GM18861 (cell line): Measurements from ENCODE around the gene PALLD.

Experiments
- ATAC-seq: cut with Tn5 transposase; IDR thresholded peaks from one replicate; pipeline ENCODE4 v1.9.1; 2021; ENCODE audit not compliant: unreplicated experiment

The PALLD gene

DNA sequence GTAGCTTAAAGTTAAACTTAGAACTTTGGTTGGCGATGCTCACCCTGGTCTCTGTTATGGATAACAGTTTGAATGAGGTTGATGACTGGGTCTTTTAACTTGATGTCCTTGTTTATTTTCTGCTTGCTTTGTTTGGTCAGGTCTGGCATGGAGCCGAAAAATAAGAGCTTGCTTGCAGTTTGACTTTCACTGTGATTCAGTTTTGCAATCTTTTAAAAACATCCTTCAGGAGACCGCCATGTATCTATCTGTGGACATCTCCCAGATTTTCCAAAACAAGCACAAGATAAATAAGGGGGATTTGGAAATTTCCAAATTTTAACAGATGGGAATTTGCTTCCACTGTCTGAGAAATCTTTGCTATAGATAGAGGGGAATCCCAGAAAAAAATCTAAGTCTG is 246.7 kb downstream of the PALLD start:
- no peak for ATAC-seq

DNA sequence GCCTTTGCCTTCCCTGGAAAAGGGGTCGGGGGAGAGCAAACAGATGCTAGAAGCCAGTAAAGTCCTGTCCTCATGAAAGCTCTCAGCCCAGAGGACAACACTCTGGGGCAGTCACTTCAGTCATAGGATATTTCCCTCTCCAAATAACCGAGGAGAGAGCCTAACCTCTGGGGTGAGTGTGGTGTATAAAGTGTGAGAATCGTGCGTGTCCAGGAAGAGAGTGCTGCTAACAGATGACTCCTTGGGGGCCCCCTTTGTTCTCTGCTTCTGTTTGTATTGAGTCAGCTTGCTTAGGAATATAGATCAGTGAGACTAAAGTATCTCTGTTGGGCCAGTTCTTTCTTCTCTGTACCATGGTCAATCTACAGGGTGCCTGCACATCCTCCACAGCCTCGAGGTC is 247.2 kb downstream of the PALLD start:
- no peak for ATAC-seq

DNA sequence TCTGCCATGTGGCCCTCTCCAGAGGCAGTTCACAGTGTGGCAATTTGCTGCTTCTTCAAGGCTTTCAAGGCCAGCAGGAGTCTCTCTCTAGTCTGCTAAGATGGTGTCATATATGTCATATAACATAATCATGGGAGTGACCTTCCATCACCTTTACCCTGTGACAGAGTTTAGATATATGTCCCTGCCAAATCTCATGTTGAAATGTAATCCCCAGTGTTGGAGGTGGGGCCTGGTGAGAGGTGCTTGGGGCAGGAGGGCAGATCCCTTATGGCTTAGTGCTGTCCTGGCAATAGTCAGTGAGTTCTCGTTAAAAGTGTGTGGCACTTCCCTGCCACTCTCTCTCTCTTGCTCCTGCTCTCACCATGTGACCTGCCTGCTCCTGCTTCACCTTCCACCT is 252.0 kb downstream of the PALLD start:
- no peak for ATAC-seq

DNA sequence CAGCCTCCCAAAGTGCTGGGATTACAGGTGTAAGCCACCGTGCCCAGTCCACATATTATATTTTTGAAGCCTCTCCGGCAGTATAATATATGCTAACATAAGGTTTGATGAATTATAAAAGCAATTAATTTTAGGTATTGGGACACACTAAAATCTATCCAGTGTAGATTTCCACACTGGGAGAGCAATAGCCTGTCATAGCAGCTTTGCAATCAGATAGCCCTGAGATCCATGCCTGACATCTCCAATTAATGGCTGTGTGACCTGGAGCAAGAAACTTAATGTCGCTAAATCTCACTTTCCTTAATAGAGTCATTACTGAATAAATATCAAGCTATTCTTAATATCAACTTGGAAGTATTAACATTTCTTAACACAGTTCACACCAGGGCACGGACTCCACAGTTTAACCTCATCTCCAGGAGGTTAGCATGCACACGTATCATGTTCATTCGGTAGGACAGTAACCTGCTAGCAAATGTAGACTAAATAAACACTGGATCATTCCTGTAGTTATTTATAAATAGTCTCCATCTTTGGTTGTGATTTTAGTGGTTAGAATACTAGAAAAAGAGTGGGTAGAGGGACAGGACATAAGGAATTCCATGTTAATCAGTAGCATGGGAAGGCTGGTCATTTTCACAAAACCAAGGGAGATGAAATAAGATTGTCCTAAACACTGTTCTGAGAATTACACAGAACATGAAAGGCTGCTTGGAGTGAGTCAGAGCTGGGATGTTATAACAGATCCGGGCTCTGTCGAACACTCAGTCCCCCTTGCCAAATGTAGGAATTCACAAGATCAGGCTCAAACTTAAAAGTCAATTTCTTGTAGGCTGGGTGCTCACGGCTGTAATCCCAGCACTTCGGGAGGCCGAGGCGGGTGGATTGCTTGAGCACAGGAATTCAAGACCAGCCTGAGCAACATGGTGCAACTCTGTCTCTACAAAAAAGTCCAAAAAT is 254.7 kb downstream of the PALLD start:
- no peak for ATAC-seq

DNA sequence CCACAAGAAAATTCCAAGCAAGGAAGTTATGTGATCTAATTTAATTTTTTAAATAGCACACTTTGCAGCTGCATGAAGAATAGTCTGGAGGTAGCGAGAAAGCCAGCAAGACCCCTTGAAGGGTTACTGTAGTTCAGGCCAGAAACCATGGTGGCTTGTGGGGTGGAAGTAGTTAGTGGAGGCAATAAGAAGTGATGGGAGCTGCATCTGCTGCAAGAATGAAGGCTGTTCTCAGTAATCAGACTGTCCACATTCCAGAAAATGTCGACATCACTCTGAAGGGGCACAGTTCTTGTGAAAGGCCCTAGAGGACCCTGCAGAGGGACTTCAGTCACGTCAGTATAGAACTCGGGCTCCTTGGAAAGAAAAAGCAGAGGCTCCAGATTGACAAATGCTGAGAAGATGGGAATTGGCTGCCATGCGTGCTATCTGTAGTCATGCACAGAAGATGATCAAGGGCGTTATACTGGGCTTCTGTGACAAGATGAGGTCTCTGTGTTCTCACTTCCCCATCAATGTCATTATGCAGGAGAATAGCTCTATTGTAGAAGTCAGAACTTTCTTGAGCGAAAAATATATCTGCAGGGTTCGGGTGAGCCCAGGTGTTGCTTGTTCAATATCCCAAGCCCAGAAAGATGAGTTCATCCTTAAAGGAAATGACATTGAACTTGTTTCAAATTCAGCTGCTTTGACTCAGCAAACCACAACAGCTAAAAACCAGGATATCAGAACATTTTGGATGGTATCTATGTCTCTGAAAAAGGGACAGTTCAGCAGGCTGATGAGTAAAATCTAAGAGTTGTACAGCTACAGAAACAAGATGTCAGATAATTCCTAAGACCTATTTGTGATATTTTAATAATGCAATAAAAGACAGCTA is 259.0 kb downstream of the PALLD start:
- ATAC-seq: no peak

DNA sequence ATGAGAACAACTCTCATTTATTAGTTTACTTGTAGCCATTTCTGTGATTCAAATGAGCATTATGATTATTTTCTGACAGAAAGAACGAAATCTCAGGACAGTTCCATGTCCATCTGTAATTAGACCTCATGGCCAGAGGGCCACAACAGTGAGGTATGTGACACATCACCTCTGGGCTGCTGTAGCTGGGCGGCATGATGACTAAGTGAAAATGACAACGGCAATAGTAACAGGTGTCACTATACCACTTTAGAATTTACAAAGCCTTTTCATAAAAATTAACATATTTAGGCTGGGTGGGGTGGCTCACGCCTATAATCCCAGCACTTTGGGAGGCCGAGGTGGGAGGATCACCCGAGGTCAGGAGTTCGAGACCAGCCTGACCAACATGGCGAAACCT is 260.6 kb downstream of the PALLD start:
- ATAC-seq: no peak

DNA sequence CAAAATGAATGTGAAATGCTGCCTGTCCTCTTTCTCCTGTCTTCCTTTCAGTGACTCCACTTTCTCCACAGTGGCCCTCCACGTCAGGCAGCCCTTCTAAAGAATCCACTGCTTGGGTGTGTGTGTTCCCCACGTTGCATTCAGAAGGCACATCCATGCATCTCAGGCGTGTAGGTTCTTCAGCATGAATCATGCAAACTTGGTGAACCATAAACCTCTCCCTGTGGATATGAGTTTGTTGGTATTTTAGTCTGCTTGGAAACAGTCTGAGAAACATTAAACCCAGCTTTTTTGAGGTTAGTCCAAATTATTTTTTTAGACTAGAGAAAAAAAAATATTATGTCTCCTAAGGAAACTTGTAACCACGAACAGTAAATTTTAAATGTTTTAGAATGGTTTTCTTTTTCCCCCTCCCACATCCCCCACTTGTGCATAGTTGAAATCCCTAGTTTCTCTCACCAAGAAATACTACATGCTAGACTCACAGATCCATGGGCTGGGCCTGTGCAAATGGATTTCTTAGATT is 261.6 kb downstream of the PALLD start:
- no peak for ATAC-seq

DNA sequence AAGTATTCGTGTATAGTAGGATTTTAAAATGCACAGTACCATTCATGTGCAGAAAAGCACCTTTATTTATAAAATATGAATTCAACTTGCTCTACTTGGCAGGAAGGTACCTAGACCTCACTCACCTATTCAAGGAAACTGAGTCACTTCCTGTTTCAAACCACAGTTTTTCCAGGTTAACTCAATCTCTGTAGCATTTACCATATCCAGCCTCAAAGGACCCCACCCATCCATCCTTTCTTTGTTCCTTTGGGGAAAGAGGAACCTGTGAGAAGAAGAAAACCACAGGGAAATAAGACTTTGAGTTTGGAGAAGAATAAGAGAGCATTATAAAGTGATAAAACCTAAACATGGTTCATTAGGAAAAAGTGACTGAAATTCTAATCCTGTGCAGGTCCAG is 262.5 kb downstream of the PALLD start:
- no peak for ATAC-seq

DNA sequence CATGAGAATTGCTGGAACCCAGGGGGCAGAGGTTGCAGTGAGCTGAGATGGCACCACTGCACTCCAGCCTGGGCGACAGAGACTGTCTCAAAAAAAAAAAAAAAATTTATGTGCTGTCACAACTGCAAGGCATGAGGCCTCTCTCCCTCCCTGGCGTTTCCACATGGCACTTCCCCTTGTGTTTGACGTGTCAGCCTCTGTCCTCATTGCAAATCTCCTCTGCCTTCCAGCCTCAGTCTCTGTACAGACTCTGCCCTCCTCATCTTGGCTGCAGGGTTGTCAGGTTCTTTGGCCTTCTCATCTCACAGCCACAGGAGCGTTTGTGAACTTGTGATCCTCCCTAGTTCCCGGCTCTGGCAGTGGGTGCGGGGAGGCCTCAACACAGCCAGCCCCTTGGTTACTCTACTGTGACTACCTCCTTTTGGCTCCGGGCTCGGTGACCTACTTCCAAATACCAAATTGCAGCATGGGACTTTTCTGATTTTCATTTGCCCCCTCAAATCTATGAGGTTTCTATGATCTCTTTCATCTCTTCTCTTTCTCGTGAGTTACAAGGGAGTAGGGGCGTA is 263.2 kb downstream of the PALLD start:
- ATAC-seq: no peak

DNA sequence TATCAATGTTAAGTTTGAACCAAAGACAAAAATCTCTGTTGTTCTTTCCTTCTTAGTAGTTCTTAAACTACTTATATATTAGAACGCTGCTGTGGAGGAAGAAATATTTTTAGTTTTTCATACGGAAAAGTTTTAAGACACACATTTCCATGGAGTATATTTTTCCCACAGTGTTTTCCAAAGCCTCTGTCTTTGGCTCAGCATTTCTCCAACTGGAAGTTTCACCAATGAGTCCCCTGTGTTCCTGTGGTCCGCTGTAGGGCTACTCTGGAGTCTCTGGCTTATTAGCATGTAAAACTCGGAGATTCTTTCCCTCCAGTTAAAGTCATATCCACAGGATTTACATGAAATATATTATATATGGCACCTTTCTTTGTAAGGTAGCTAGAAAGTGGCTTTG is 264.2 kb downstream of the PALLD start:
- no peak for ATAC-seq

DNA sequence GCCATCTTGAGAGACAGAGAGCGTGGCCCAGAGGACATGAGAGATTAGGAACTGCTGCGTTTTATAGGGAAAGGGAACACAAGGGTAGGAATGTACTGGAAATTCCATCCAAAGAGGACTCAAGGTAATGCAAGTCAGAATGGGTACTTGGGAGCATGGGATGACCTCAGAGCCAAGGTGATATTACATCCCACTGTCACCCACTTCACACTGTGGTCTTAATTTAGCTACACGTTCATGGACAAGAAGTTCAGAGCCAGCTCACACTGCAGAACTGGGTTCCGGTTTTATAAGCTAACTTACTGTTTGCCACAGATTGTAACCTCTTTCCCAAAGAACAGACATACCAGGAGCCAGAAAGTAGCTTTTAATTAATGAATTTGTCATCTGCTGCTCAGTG is 268.5 kb downstream of the PALLD start:
- ATAC-seq: no peak

DNA sequence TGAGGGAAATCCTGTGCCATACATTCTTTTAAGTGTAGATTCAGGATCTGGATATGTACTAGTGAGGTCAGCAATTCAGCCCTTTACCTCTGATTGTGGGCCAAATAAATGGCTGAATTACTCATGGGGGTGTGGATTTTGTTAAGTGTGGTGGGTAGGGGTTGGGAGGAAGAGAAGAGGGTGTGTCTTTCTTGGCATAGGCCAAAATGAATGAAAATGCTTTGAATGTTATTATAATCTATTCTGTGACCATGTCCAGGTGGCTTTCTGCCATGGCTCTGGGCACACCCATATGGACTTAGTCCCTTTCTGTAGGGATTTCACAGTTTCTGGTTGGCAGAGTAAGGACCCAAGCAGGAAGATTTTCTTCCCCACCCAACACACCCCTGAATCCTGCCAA is 268.9 kb downstream of the PALLD start:
- ATAC-seq: no peak

DNA sequence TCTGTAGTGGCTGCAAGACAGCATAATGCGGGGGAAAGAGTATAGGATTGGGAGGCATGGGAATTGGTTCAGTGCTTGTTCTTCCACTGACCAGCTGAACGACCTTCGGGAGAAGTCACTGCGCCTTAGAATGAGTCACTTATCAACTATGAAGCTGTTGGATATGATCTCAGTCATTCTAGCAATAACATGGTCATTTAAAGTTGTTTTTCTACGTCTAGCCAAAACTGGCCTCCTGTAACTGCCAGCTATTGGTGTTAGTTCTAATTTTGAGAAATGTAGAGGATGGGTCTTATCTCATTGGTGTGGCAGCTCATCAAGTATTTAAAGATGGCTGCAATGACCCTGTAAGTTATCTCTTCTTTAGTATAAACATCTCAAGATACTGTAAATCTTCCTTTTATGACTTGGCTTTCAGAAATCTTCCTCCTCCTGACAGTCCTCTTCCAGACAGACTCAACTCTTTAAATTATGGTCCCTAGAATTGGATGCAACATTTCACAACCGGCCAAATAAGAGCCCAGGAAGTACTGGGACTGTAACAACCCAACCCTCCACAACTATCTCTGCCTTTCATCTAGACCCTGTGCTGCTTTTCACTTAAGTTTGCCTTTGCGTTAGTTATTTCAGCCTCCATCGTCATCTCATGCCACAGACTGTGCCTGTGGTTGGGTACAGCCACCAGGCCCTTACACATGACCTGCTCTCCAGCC is 269.9 kb downstream of the PALLD start:
- ATAC-seq: no peak

DNA sequence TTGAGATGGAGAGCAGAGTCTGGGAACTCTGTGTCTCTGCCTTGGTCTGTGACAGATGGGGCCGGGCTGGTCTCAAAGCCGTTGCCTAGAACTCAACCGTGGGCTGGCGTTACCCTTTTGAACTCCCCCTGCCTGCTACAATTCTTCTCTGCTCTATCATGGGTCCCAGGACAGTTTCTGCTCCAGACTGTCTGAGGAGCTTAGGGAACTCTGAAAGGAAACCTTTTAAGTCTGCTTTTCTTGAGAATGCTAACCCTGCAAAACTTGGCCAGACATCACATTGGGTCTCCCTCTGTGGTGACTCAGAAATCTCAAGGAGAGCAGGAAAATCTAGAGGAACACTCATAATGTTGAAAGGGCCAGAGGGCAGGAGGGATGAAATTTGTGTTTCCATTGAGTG is 272.6 kb downstream of the PALLD start:
- ATAC-seq: no peak

DNA sequence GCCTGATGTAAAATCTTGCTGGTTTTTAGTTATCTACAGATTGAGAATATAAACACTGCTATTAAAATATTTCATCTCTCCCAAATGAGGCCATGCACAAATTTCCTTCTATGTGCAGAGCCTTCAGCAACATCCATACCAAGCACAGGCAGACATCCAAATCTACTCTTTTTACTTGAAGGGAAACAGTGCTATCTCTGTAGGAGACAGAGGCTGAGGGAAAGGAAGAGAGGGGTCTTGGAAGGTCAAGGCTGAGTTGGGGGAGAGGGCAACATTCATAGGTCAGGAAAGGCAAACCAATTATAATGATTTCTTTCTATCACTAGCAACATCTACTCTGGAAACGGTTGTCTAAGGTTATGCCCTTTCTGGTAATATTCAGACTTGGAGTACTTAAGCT is 273.0 kb downstream of the PALLD start:
- ATAC-seq: no peak

DNA sequence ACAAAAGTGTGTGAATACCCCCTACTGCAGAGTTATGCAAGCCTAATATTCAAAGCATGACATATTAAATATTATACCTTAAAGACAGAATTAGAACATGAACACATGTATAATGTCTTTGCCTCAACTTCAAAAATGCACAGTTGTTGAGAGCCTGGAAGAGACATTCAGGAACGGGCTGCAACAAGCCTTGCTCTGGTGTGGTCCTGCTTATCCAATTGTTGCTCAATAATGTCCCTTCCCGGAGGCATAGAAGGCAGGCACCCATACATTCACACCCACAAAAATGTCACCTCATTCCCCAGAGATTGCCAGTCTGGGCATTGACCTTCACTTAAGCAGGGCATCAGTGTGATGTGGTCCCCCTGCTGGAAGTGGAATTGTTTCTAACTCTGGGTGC is 274.4 kb downstream of the PALLD start:
- no peak for ATAC-seq

DNA sequence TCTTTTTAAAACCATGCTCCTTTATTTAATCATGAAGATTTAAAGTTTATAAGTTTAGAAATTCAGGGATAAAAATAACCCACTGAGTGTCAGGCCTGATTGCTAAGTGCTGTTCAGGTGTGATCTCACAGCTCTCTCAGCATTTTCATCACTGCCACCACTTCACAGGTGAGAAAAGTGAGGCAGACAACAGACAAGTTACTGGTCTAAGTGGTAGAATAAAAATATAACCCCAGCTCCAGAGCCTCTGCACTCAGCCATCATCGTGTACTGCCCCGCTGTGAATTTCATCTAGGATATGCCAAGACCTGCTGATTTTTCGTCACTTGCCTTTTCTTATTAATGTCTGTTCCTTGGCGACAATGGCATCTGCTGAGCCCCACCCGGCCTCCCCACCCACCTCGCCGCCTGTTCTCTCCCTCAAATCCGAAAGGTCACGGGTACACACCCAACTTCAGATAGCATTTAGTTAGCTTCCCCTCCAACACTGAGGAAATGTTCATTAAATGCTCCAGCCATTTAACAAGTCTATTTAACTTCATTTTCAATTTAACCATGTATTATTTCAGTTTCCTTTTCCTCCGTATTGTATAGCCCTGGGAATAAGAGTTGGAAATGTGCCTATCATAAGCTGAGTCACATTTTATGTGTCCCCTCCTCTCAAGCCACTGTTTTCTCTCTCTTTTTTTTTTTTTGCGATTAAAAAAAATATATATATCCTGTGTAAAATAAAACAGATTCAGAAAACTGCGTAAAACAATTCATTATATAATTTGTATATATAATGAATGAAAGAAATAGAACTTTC is 276.7 kb downstream of the PALLD start:
- no peak for ATAC-seq

DNA sequence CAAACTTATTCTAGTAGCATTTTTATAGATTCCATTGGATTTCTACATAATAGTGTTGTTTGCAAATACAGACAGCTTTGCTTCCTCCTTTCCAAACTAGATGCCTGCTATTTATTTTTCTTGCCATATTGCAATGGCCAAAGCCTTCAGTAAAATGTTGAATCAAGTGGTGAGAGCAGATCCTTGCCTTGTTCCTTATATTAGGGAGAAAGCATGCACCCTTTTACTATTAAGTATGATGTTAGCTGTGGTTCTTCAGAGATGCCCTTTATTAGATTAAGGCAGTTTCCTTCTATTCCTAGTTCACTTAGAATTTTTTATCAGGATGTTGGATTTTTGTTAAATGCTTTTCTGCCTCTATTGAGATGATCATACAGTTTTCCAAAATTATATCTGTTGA is 279.5 kb downstream of the PALLD start:
- no peak for ATAC-seq

DNA sequence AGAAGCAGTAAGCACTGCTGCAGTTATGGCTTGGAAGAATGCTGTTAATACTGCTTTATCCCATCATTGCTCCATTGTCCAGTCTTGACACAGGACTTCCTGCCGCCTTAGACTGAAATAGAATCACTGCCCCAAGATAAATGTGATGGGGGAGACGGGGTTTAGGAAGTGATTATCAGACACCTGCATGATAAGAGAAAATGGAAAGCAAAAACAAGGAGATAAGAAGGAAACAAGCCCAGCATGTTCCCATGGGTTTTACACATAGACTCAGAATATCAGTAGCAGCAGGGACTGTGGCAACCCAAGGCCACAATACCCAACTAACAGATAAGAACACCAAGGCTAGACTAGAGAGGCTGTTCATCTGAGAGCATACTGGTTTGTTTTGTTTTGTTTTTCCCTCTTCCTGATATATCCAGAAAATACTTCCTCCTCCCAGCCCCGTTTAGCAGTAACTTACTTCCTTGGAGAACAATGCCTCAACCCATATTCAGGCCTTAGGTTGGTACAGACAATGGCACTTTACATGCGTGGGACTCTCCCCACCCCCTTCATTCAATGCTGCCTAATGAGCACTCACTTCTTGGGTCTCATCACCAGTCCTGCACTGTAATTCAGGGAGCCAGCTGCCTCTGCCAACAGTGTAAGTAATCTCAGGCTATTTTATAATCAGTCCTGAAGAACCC is 280.6 kb downstream of the PALLD start:
- ATAC-seq: no peak
